GM12878 (cell line): ENCODE results near the gene XRN2. TPM values are rescaled to one million over a fixed set of nuclear protein-coding genes. Genes with fewer than 3 reads are reported as not detected.
A peak's percentile ranks its signal among the peaks of the same experiment; 100 is the strongest.

Source experiments
- ATAC-seq: fragments of 200-7000 bp; cut with Tn5 transposase; 3 replicates; pipeline ENCODE4 v1.9.1; 2020; ENCODE audit warnings: mild to moderate bottlenecking, moderate library complexity
- BruUV-seq: library from RNA; stranded (reverse); fragments of 400-500 nt; replicated peaks from 2 replicates; lab custom pipeline; 2021; lab: Mats Ljungman, UMichigan
- CTCF ChIA-PET: fragments of 300-600 bp; sonication (Branson Sonifier 250); formaldehyde crosslinking; extraction: SDS; loops from one replicate; lab custom pipeline; 2021; ENCODE audit warnings: inconsistent platforms; lab: Yijun Ruan, JAX
- POLR2A ChIA-PET: fragments of 350-600 bp; formaldehyde crosslinking; extraction: SDS; loops from one replicate; lab custom pipeline; 2021; ENCODE audit warnings: inconsistent platforms; lab: Charles Lee
- RAD21 ChIA-PET: fragments of 300-600 bp; sonication (Branson Sonifier 250); formaldehyde crosslinking; loops from one replicate; lab custom pipeline; 2023; ENCODE audit warnings: antibody characterized with exemption; ENCODE audit not compliant: unreplicated experiment; lab: Charles Lee
- SMC1A ChIA-PET: fragments of 300-600 bp; sonication (Branson Sonifier 250); formaldehyde crosslinking; loops from one replicate; lab custom pipeline; 2023; ENCODE audit not compliant: unreplicated experiment, uncharacterized antibody; lab: Charles Lee
- DNase-seq: peaks from one replicate; pipeline ENCODE4 v3.0.0-alpha.2; 2011; ENCODE audit warnings: low read depth, low spot score
- FAIRE-seq: peaks from 3 replicates; lab custom pipeline; 2011; peaks lifted over from hg19 to GRCh38; lab: Jason Lieb, UNC
- H2AFZ ChIP-seq: 2 replicates; pipeline ENCODE4 v1.6.0; 2011; ENCODE audit warnings: low read depth, low read length, control low read depth; ENCODE audit not compliant: control insufficient read depth
- H3K27ac ChIP-seq: 2 replicates; pipeline ENCODE4 v1.5.1; 2011; ENCODE audit warnings: control low read depth; ENCODE audit not compliant: control insufficient read depth, insufficient read depth
- H3K27me3 ChIP-seq, 2 experiments: replicated peaks in 1 of 2; 2 replicates each; pipeline versions ENCODE4 v1.6.0 to v1.6.1; 2011; ENCODE audit warnings: low read length in 1 of 2; ENCODE audit not compliant: control insufficient read depth in 2 of 2, insufficient read depth in 2 of 2
- H3K36me3 ChIP-seq, 2 experiments: 2 replicates each; pipeline ENCODE4 v1.5.1; 2011; ENCODE audit warnings: low read length in 1 of 2; ENCODE audit not compliant: control insufficient read depth in 2 of 2, insufficient read depth in 2 of 2
- H3K4me1 ChIP-seq: 2 replicates; pipeline ENCODE4 v1.6.1; 2011; ENCODE audit warnings: mild to moderate bottlenecking, low read length, moderate library complexity, mixed read lengths; ENCODE audit not compliant: control insufficient read depth, insufficient read depth
- H3K4me2 ChIP-seq: 2 replicates; pipeline ENCODE4 v1.6.0; 2011; ENCODE audit warnings: control low read depth; ENCODE audit not compliant: control insufficient read depth, insufficient read depth
- H3K4me3 ChIP-seq: fragments of 200-600 bp; sonication (generic); 2 replicates; pipeline ENCODE4 v1.5.1; 2016
- H3K79me2 ChIP-seq: 2 replicates; pipeline ENCODE4 v1.6.0; 2011; ENCODE audit warnings: low read length; ENCODE audit not compliant: control insufficient read depth, insufficient read depth
- H3K9ac ChIP-seq: 2 replicates; pipeline ENCODE4 v1.8.0; 2011; ENCODE audit warnings: low read length, control low read depth, mixed read lengths; ENCODE audit not compliant: control insufficient read depth, insufficient read depth
- H3K9me3 ChIP-seq: replicated peaks from 3 replicates; pipeline ENCODE4 v1.5.1; 2011; ENCODE audit warnings: mild to moderate bottlenecking, low read length; ENCODE audit not compliant: control insufficient read depth, insufficient read depth
- H4K20me1 ChIP-seq: 2 replicates; pipeline ENCODE4 v1.6.0; 2011; ENCODE audit not compliant: control insufficient read depth, insufficient read depth
- ATF7 ChIP-seq: fragments of 450-650 bp; IDR thresholded peaks from 2 replicates; pipeline ENCODE4 v1.6.1; 2016; ENCODE audit warnings: low read depth, mild to moderate bottlenecking
- ETV6 ChIP-seq, 2 experiments: fragments of 450-650 bp in 1 of 2; IDR thresholded peaks in 1 of 2; conservative IDR thresholded peaks in 1 of 2; 2 replicates each; pipeline ENCODE4 v1.6.1; 2014; ENCODE audit warnings: antibody characterized with exemption in 1 of 2, borderline replicate concordance in 1 of 2, low read depth in 1 of 2, mild to moderate bottlenecking in 1 of 2, moderate library complexity in 1 of 2
- FOS ChIP-seq: IDR thresholded peaks from 3 replicates; pipeline ENCODE4 v1.6.1; 2011; ENCODE audit warnings: borderline replicate concordance; ENCODE audit not compliant: insufficient read length; ENCODE audit errors: extremely low read depth
- FOXM1 ChIP-seq: IDR thresholded peaks from 2 replicates; pipeline ENCODE4 v1.6.1; 2012; ENCODE audit warnings: low read depth, mild to moderate bottlenecking, inconsistent platforms, low read length, moderate library complexity
- GATAD2B ChIP-seq: fragments of 450-650 bp; conservative IDR thresholded peaks from 2 replicates; pipeline ENCODE4 v1.6.1; 2017; ENCODE audit warnings: low read depth, mild to moderate bottlenecking, moderate library complexity
- JUNB ChIP-seq: IDR thresholded peaks from 2 replicates; pipeline ENCODE4 v1.6.1; 2016; ENCODE audit warnings: antibody characterized with exemption, mild to moderate bottlenecking
- NBN ChIP-seq: fragments of 450-650 bp; IDR thresholded peaks from 2 replicates; pipeline ENCODE4 v1.6.1; 2016
- POU2F2 ChIP-seq: IDR thresholded peaks from 3 replicates; pipeline ENCODE4 v1.6.1; 2011; ENCODE audit warnings: low read depth, mild to moderate bottlenecking, low read length, borderline replicate concordance
- RB1 ChIP-seq: fragments of 450-650 bp; formaldehyde crosslinking; IDR thresholded peaks from 2 replicates; pipeline ENCODE4 v1.6.1; 2017; ENCODE audit warnings: mild to moderate bottlenecking, borderline replicate concordance
- RELB ChIP-seq: fragments of 450-650 bp; IDR thresholded peaks from 2 replicates; pipeline ENCODE4 v1.6.1; 2017; ENCODE audit warnings: low read depth, mild to moderate bottlenecking, moderate library complexity
- RUNX3 ChIP-seq: IDR thresholded peaks from 2 replicates; pipeline ENCODE4 v1.6.1; 2012; ENCODE audit warnings: low read length, inconsistent platforms
- STAT1 ChIP-seq: fragments of 450-650 bp; conservative IDR thresholded peaks from 2 replicates; pipeline ENCODE4 v1.6.1; 2014; ENCODE audit warnings: antibody characterized with exemption, mild to moderate bottlenecking
- WGBS: methylation state at CpG from one replicate; pipeline ENCODE4 v1.1.6; 2016; ENCODE audit warnings: low lambda C conversion rate; ENCODE audit not compliant: insufficient replicate concordance, insufficient coverage; ENCODE audit errors: missing lambda C conversion rate; 5-methylcytosine and 5-hydroxymethylcytosine counted together
- in situ Hi-C: fragments of 300-500 bp; cut with MboI; formaldehyde crosslinking; loops from 9 replicates; pipeline ENCODE4 v1.14.3; 2018; ENCODE audit warnings: mixed read lengths
- intact Hi-C: fragments of 100-400 bp; cut with micrococcal nuclease; formaldehyde crosslinking; loops from one replicate; pipeline ENCODE4 v1.14.2; 2022; ENCODE audit not compliant: unreplicated experiment
- polyA plus RNA-seq, 11 experiments: library from polyadenylated mRNA; depleted of rRNA in 4 of 11; unstranded in 6 of 11; stranded (reverse) in 5 of 11; fragments of >200 nt; fragmentation: Nextera tagmentation in 4 of 11; fragmentation: Illumina TruSeq in 1 of 11; extraction: Ambion mirVana in 4 of 11; extraction: Trizol in 1 of 11; gene quantifications; 1 replicate in 1 of 11; 2 replicates in 10 of 11; pipeline versions ENCODE4 v1.2.1 to v1.2.3, GENCODE V29; 2011 to 2016; ENCODE audit warnings: inconsistent platforms in 2 of 11, missing spikeins in 2 of 11, low read depth in 1 of 11
- total RNA-seq, 4 experiments: library from RNA; depleted of rRNA in 3 of 4; stranded (reverse); fragments of >200 nt in 3 of 4; fragmentation: Illumina TruSeq in 1 of 4; extraction: Trizol in 1 of 4; gene quantifications; 2 replicates each; pipeline versions ENCODE4 v1.2.1 to v1.2.3, GENCODE V29; 2013 to 2021

XRN2 gene
- total and polyA plus RNA-seq, 10 of the 15 experiments (the other 5 are each of a cell fraction or from before 2014, with no cell fraction given), result 59.7 to 97.8 (median 75.6) TPM

GRCh38 chr20:21315138-21315537, 12.0 kb downstream of the XRN2 start:
- in situ Hi-C loops (no loop called here), intact Hi-C loops (no loop called here)
- no peak for DNase-seq
- Histone ChIP-seq H3K4me2 (no peak overlapping the region), H3K9me3 (no peaks in the 10 kb centered on the region; the same call in 1 of the 3 replicates), H3K36me3 (peaks cover 0 to 2% of the 10 kb centered on the region in 2 experiments; a peak in 1 of 4 replicates), H3K27ac (no peak overlapping the region), H2AFZ (no peak overlapping the region), H3K4me3 (no peak overlapping the region), H3K79me2 (peaks cover 84% of the 10 kb centered on the region), H3K9ac (no peak overlapping the region), H3K27me3 (no peaks in the 10 kb centered on the region)
- 29% methylated on average over 4 of the region's 4 CpGs for WGBS
- FAIRE-seq, result peak; percentile 47
- CTCF ChIA-PET, result no interaction called here
- SMC1A ChIA-PET, result no interaction called here
- POLR2A ChIA-PET, result interaction anchor here (0.6 kb wide), 1 partner anchor 12 kb away, joined by 7 read pairs; the partner anchor contains the start of gene XRN2
- no TSS peak for BruUV-seq
- TF ChIP-seq RUNX3, result peak; percentile 55
- TF ChIP-seq ETV6 (conservative IDR thresholded peaks at IDR 0.05 in 1 of 2, IDR thresholded peaks at IDR 0.05 in 1 of 2; ENCODE audit: borderline replicate concordance in 1 of 2, low read depth in 1 of 2), result no peak
- TF ChIP-seq JUNB, result no peak
- TF ChIP-seq ATF7, result no peak
- TF ChIP-seq NBN, result no peak
- peak; percentile 30; the same call in 1 of the 3 replicates for TF ChIP-seq POU2F2
- no peak for TF ChIP-seq FOXM1
- no peak for TF ChIP-seq FOS
- TF ChIP-seq RB1, result no peak
- no peak for TF ChIP-seq STAT1
- TF ChIP-seq GATAD2B, result no peak
- no peak for TF ChIP-seq RELB
- TF ChIP-seq, all 136 proteins: peak for 2
- RAD21 ChIA-PET, result no interaction called here
- peak; percentile 74 for ATAC-seq
- Histone ChIP-seq H4K20me1 (no peaks in the 10 kb centered on the region), H3K4me1 (peaks cover 11% of the 10 kb centered on the region)
